ENCODE results near the gene C17orf67. TPM values are rescaled to one million over a fixed set of nuclear protein-coding genes. Genes with fewer than 3 reads are reported as not detected.

Gene C17orf67
- total RNA-seq, 6 experiments from 2014 or later = 0.31 to 1.1 (median 0.78) TPM

- no peaks in the 10 kb centered on the region for H3K9me3 ChIP-seq
- no peak for ATAC-seq
- intact Hi-C loops (cut with DNase I) = no loop called here
- no peaks in the 10 kb centered on the region for H3K27me3 ChIP-seq
- no peak for DNase-seq
- no peak overlapping the region for H3K27ac ChIP-seq
- 87% methylated on average over 3 of the region's 3 CpGs for WGBS (ENCODE audit: insufficient coverage, low coverage, low lambda C conversion rate, missing lambda C conversion rate)
- TF ChIP-seq, protein P1, sequence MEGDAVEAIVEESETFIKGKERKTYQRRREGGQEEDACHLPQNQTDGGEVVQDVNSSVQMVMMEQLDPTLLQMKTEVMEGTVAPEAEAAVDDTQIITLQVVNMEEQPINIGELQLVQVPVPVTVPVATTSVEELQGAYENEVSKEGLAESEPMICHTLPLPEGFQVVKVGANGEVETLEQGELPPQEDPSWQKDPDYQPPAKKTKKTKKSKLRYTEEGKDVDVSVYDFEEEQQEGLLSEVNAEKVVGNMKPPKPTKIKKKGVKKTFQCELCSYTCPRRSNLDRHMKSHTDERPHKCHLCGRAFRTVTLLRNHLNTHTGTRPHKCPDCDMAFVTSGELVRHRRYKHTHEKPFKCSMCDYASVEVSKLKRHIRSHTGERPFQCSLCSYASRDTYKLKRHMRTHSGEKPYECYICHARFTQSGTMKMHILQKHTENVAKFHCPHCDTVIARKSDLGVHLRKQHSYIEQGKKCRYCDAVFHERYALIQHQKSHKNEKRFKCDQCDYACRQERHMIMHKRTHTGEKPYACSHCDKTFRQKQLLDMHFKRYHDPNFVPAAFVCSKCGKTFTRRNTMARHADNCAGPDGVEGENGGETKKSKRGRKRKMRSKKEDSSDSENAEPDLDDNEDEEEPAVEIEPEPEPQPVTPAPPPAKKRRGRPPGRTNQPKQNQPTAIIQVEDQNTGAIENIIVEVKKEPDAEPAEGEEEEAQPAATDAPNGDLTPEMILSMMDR (IDR thresholded peaks at IDR 0.05) = no peak
- TF ChIP-seq POLR2A (IDR thresholded peaks at IDR 0.05) = no peak
- no peaks in the 10 kb centered on the region for H3K36me3 ChIP-seq
- H3K4me3 ChIP-seq = no peak overlapping the region
- no peaks in the 10 kb centered on the region for H3K4me1 ChIP-seq
Measured at GRCh38 chr17:56808503-56808902, 25.2 kb downstream of the C17orf67 start.

DNA sequence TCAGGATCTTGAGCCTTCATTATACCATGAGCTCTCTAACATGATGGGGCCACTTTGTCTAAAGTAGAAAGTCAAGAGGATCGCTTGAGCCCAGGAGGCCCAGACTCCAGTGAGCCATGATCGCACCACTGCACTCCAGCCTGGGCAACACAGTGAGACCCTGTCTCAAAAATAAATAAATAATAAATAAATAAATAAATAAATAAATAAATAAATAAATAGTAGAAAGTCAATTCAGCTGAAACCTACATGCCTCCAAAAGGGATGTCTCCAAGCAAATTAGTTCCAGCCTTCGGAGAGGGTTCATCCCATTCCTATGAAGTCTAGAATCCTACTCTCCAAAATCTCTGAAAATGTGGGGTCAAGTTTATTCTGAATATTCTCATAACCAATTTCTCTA lies 26.0 kb downstream of the C17orf67 start:
- WGBS (ENCODE audit: insufficient coverage, low coverage, low lambda C conversion rate, missing lambda C conversion rate) = 92% methylated on average over 3 of the region's 3 CpGs
- H3K4me3 ChIP-seq = no peak overlapping the region

DNA sequence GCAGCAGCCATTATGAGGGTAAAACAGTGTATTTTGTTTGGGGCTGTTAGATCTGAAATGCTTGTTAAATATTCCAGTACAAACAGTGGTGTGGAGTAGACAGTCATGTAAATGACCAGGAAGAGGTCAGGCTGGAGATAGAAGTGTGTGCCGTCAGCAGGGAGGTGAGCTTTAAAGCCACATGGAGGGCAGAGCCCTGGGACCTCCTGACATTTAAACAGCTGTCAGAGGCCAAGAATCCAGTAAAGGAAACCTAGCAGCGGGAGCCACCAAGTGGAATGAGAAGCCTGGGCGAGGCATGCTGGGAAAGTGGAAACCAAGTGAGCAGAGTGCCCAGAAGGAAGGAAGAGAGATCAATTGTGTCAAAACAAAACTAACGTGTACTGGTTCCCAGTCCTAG lies 26.8 kb downstream of the C17orf67 start:
- ATAC-seq (no peak), DNase-seq (no peak)
- WGBS (ENCODE audit: insufficient coverage, low coverage, low lambda C conversion rate, missing lambda C conversion rate) = 59% methylated on average over 4 of the region's 4 CpGs
- Histone ChIP-seq H3K9me3 (no peaks in the 10 kb centered on the region), H3K27ac (no peak overlapping the region), H3K27me3 (no peaks in the 10 kb centered on the region), H3K4me3 (no peak overlapping the region), H3K36me3 (no peaks in the 10 kb centered on the region), H3K4me1 (no peaks in the 10 kb centered on the region)
- TF ChIP-seq, protein P1 (IDR thresholded peaks at IDR 0.05) = no peak
- TF ChIP-seq POLR2A (IDR thresholded peaks at IDR 0.05) = no peak
- intact Hi-C loops (cut with DNase I) = no loop called here

More for the DNA sequence above, 26.0 kb downstream of the C17orf67 start:
- Histone ChIP-seq H3K4me1 (no peaks in the 10 kb centered on the region), H3K36me3 (no peaks in the 10 kb centered on the region), H3K27me3 (no peaks in the 10 kb centered on the region), H3K27ac (no peak overlapping the region), H3K9me3 (no peaks in the 10 kb centered on the region)
- ATAC-seq (no peak), DNase-seq (no peak)
- intact Hi-C loops (cut with DNase I) = no loop called here
- TF ChIP-seq, protein P1 (IDR thresholded peaks at IDR 0.05) = no peak
- TF ChIP-seq POLR2A (IDR thresholded peaks at IDR 0.05) = no peak

DNA sequence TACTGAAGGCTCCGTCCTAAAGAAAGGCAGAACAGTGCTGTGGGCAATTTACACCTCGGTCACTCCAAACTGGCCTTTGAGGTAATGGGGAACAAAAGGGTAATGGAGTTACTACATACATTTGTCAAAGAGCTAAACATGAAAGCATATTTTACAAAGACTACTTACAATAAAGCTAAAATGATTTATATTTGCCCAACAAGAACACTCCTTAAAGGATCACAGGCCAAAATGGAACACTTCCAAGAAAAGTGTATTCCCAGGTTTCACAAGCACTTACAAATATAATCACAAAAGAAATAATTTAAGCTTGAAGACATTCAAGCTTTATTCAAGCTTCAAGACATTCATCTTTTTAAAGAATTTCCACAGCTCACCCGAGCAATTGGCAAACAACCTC lies 29.3 kb downstream of the C17orf67 start:
- no peak for TF ChIP-seq POLR2A (IDR thresholded peaks at IDR 0.05)
- TF ChIP-seq, protein P1 (IDR thresholded peaks at IDR 0.05) = no peak
- WGBS (ENCODE audit: insufficient coverage, low coverage, low lambda C conversion rate, missing lambda C conversion rate) = 100% methylated on average over 3 of the region's 3 CpGs
- intact Hi-C loops (cut with DNase I) = no loop called here
- H3K36me3 ChIP-seq = no peaks in the 10 kb centered on the region
- DNase-seq (no peak), ATAC-seq (no peak)
- H3K27me3 ChIP-seq = no peaks in the 10 kb centered on the region
- no peak overlapping the region for H3K4me3 ChIP-seq
- no peak overlapping the region for H3K27ac ChIP-seq
- no peaks in the 10 kb centered on the region for H3K9me3 ChIP-seq
- no peaks in the 10 kb centered on the region for H3K4me1 ChIP-seq

GRCh38 chr17:56803071-56803470 lies 30.6 kb downstream of the C17orf67 start:
- 69% methylated on average over 1 of the region's 1 CpG for WGBS (ENCODE audit: insufficient coverage, low coverage, low lambda C conversion rate, missing lambda C conversion rate)
- Histone ChIP-seq H3K9me3 (no peaks in the 10 kb centered on the region), H3K36me3 (no peaks in the 10 kb centered on the region), H3K27me3 (no peaks in the 10 kb centered on the region), H3K27ac (no peak overlapping the region), H3K4me3 (no peak overlapping the region), H3K4me1 (no peaks in the 10 kb centered on the region)
- intact Hi-C loops (cut with DNase I) = no loop called here
- ATAC-seq (no peak), DNase-seq (no peak)
- no peak for TF ChIP-seq POLR2A (IDR thresholded peaks at IDR 0.05)
- TF ChIP-seq, protein P1 (IDR thresholded peaks at IDR 0.05) = no peak
